Stimulated activated CD4-positive, alpha-beta T cell treated with anti-CD3 and anti-CD28 coated beads, Interleukin-12 subunit alpha, Interleukin-12 subunit beta, amount 100 ng/mL, for 4 hours (primary cell): Measurements from ENCODE around the gene LAMA4.

Experiments used
- DNase-seq: peaks from one replicate; pipeline ENCODE4 v3.0.0-alpha.2; 2020

LAMA4 gene

GRCh38 chr6:112065426-112065986 lies 188.9 kb downstream of the LAMA4 start:
- DNase-seq, result no peak

DNA sequence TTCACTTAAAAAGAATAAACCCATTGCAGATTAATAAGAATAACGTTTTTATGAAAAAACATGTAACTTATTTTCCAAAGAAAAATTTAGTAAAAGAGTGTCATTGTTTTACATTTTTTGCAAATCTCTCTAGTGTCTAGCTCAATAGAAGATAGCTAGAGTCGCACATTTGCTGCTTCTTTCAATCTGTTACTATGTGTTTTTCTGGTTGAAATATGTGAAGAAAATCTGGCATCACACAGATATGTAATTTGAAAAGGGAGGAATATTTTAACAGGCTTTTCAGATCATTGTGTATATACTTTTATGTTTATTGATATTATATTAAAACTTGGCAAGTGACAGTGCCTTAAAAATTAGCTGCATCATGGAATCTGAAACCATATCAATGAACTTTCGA lies 191.4 kb downstream of the LAMA4 start:
- DNase-seq, result no peak

DNA sequence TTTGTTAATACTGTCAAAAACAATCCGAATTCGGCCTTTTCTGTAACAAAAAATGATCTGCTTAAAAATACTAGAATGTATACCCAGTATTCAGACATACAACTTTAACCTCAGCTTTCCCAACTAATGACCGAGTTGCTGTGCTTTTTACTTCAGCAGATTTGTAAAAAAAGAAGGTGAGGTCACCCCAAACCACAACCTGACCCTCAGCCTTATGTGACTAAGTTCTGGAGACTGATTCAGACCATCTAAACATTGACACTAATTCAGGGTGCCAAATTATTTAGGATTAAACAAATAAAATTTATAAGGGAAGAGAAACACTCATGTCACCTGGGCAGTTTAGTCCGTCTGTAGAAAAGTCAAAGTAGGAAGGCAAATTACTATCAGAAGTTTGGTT lies 192.8 kb downstream of the LAMA4 start:
- DNase-seq, result no peak
